DMS79 treated with DMSO at 0.1 percent for 48 hours (cell line): ENCODE data around the gene ABLIM2.
A peak's percentile ranks its signal among the peaks of the same experiment; 100 is the strongest.

Experiments
- DNase-seq: peaks from one replicate; lab custom pipeline; 2025; lab: John Stamatoyannopoulos, UW

The ABLIM2 gene

GRCh38 chr4:8174970-8175369 lies 16.4 kb upstream of the ABLIM2 start:
- no peak for DNase-seq

- DNase-seq: no peak
Observed at GRCh38 chr4:8173492-8174242, 15.1 kb upstream of the ABLIM2 start.

DNA sequence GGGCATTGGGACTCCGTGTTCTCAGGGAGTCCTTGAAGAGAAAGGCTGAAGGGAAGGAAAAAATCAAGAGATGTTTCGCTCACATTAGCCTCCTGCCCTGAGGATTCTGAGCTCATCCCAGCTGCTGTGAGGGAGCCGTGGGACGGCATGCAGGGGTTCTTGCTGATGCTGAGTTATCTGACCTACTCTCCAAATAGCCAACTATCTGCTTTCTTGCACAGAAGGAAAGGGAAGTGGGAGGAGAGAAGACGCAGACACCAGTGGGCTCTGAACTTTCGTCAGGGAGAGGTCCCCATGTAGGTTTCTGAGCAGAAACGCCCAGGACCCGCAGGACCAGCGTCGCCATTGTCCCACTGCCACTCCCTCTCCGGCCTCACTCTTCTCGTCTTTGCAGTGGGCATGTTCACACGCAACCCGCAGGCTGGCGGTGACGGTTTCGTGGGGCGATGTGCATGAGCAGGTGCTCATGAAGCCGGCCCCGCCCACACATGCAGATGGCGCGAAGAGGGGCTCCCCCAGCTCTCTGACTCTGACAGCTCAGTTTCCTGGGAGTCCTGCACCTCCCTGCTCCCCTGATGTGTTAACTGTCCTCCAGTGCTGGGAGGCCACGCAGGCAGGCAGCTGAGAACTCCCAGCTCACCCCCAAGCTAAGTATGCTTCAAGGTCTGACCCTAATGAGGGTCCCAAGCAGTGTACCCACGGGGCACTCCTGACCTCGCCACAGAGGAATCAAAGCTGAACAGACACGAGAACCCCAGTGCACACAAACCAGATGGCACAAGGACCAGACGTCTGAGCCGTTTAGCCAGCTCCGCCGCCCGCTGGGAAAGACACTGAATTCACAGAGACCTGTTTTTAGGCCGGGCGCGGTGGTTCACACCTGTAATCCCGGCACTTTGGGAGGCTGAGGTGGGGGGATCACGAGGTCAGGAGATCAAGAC lies 13.6 kb upstream of the ABLIM2 start:
- DNase-seq: no peak

- DNase-seq: no peak
Observed at GRCh38 chr4:8171266-8171665, 12.7 kb upstream of the ABLIM2 start.

DNA sequence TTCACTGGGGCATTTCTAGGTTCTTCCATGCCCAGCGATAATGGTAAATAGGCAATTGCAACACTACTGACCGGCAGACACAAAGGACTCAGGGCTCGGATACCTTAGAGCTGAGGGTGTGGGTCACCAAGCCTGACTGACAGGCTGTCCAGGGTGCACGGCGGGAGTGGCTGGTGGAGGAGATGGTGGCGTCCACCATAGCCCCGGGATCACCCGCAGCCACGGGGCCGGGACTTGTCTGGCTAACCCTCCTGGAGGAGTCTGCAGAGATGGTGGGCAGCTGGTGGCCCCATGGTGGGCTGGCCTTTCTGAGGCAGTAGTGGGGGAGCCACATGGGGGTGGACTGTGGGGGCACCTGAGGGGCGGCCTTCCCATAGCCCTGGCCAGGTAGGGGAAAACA lies 11.7 kb upstream of the ABLIM2 start:
- DNase-seq: no peak

DNA sequence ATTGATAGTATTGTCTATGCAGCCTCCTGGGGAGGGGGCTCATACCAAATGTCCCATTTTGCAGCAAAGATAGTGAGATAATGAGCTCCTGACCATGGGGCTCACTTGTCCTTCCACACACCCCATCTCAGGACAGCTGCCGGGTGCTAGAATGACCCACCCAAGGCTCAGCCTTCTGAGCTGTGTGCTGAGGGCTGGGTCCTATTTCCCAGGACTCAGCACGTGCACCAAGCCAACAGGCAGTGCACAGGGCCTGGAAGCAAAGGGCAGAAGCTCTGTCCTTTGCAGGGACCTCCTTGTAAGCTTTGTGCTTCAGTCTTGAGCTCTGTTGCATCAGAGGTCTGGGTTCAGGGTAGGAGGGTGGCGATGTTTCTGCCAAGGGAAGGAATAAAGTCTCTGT lies 11.2 kb upstream of the ABLIM2 start:
- DNase-seq: no peak

DNA sequence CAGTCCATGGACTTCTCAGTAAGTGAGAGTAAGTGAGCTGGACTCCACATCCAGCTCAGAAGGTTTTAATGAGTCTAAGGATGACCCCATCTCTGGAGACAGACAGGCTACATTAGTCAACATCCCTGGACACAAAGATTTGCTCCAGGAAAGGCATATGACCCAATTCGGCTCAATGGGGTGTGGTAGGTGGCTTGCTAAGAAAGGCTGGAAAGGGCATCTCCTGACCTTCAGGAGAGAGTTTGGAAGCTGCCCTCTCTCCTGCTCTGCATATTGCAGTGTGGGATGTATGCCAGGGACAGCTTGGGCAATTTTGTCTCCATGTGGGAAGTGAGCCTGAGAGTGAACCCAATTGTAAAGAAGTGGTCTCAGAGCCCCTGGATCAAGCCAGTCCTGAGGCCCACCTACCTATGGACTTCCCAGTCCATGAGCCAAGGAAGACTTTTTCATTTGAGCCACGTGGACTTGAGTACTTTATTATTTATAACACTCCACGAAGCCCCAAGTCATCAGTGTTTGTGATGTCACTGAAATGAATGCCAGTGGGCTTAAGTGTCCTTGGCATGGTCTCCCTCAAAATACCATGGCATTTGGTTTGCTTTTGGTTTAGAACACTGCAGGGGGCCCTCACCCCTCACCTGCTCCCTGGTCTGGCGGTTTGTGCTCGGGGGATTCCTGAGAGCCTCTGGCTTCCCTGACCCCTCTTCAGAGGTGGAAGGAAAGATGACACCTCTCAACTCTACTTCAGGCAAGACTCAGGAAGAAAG lies 10.4 kb upstream of the ABLIM2 start:
- DNase-seq: no peak

GRCh38 chr4:8168232-8168631 lies 9.6 kb upstream of the ABLIM2 start:
- DNase-seq: no peak

GRCh38 chr4:8167815-8168214 lies 9.2 kb upstream of the ABLIM2 start:
- DNase-seq: no peak

- DNase-seq: no peak
Observed at GRCh38 chr4:8167291-8167690, 8.7 kb upstream of the ABLIM2 start.

- peak; percentile 67 for DNase-seq
Observed at GRCh38 chr4:8165374-8165896, 6.8 kb upstream of the ABLIM2 start.

GRCh38 chr4:8164687-8165086 lies 6.1 kb upstream of the ABLIM2 start:
- DNase-seq: peak; percentile 36

DNA sequence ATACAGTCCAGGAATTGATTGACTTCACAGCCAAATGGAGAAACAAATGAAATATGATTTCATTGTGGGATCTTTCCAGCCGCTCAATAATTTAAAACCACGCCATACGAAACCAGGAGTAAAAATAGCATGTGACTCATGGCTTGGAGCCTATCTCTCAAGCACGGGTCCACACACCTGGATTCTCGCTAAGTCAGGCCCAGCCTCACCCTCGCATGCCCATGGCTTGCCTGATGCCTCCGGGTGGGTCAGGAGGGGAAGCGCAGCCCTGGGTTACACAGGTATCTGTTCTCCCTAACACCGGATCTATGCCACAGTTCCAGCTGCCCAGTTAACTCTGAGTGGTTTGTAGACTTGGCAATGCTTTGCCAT lies 5.6 kb upstream of the ABLIM2 start:
- no peak for DNase-seq

DNA sequence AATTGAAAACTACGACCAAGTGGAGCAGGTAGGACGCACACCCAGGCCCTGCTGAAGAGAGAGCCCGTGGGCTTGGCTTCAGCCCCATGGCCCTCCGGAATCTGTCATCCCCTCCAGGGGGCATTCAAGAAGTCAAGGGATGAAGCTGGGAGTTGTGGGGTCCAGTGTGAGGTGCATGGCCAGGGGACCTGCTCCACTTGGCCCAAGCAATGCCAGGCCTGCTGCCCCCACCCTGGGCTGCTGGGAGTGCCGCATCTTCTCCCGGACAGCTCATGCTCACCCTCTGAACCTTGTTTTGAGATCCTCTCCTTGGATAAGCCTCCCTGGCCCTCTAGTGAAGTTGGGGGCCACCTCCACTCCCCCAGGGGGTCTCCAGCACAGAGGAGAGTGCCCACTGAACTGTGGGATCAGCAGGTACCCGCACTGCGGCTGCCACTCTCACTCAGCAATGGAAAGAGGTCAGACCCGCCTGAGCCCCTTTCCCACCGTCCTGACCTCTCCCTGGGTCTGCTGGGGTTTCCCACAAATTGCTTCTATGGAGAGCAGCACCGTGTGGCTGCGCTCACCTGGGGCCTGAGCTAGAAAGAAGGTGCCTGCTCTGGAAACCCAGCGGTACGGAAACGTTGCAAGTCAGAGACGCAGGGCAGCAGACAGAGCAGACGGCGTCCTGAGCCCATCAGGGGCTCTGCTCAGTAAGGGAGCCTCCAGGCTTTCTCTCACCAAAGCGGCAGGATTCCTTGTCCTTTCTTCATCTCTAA lies 5.0 kb upstream of the ABLIM2 start:
- DNase-seq: no peak

- DNase-seq: no peak
Observed at GRCh38 chr4:8163026-8163425, 4.4 kb upstream of the ABLIM2 start.

DNA sequence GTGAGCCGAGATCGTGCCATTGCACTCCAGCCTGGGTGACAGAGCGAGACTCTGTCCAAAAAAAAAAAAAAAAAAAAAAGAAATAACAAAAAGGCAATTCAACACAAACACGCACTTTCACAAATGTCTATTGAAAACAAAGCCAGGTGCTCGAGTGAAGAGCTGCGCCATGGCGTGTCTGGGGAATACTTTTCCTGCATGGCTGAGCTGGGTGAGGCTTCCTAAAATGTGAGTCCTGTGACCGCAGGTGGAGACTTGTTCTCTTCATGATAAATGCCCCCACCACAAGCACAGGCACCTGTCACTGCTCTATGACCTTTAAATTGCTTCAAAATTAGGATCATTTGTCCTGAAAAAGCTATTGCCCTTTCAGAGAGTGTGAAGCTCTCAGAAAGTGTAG lies 4.0 kb upstream of the ABLIM2 start:
- DNase-seq: peak; percentile 48

DNA sequence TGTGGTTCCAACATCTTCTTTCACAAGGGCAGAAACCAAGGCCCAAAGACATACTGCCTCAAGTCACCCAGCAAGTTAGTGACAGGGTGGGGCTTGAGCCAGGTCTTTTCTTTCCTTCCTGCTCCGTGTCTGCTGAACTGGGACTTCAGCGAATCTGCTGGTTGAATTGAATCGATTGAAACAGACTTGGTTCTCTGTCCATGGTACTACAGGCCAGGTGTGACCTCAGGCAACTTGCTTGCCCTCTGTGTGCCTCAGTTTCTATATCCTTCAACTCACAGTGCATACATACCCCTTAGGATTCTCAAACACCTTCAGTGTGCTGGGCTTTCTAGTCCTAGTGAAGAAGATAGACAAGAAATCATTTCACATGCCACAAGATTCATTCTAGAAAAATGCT lies 2.0 kb upstream of the ABLIM2 start:
- DNase-seq: no peak

- no peak for DNase-seq
Observed at GRCh38 chr4:8160233-8160560, 1.6 kb upstream of the ABLIM2 start.

GRCh38 chr4:8159537-8160232 lies 1.1 kb upstream of the ABLIM2 start:
- peak; percentile 9 for DNase-seq

DNA sequence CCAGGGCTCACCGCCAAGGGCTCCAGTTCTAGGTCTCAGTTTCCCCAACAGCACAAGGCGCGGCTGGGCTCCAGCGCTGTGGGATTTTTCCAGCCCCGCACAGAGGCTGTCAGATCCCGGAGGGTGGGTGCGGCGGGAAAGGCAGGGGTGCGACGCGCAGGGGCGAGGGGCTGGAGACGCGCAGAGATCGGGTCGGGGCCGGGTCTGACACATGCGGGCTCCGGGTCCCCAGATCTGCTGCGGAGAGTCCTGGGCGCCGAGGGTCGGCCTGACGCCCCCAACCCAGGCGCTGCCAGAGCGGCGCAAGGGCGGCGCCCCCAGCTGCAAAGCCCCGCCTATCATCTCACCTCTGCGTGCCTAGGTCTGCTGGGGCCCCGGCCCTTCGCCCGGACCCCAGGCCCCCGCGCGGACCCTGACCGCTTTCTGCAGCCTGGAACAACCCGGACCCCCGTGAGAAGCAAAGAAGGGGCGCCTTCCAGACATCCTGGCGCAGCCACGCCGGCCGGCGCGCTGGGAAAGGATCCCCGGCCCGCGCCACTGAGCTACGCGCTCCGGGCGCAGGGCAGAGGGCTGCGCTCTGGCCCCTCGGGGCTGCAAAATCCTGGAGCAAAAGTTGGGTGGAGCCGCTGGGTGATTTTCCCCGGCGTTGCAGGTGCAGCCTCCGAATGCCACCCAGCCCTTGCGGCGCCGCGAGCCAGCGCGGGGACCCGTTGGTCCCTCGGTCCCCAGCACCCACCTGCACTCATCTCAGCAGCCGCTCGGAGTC lies 486 bp downstream of the ABLIM2 start:
- DNase-seq: no peak
